ENCODE data around the gene CACNA1G. TPM values are rescaled to one million over a fixed set of nuclear protein-coding genes. Genes with fewer than 3 reads are reported as not detected.

CACNA1G gene
- total RNA-seq, 1 experiment from 2014 or later: 13.0 TPM

GRCh38 chr17:50635982-50636803, 75.7 kb downstream of the CACNA1G start:
- no peak for DNase-seq (ENCODE audit: low spot score)
- in situ Hi-C loops (cut with HindIII; ENCODE audit: low sequenced_read_pairs): loop anchor here (5.0 kb wide), 1 partner anchor 74 kb away; the partner anchor contains the start of gene CACNA1G

DNA sequence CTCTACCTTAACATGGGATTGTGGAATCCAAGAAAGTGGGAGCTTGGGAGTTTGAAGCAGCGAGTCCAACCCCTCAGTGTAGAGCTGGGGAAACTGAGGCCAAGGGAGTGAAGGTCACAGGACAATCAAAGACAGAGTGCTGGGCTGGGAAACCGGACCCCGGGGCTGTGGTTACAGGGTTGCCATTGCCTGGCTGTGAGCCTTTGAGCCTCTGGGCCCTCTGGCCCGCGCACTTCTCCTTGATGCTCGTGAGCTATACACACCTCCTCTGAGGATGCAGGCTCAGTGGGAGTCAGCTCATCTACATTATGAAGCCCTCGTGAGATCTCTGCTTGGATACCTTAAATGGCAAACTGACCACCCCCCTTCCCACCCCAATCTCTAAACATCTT, 76.3 kb downstream of the CACNA1G start:
- in situ Hi-C loops (cut with HindIII; ENCODE audit: low sequenced_read_pairs): loop anchor here (5.0 kb wide), 1 partner anchor 74 kb away; the partner anchor contains the start of gene CACNA1G
- no peak for DNase-seq (ENCODE audit: low spot score)

GRCh38 chr17:50637829-50638605, 77.5 kb downstream of the CACNA1G start:
- no peak for DNase-seq (ENCODE audit: low spot score)
- in situ Hi-C loops (cut with HindIII; ENCODE audit: low sequenced_read_pairs): loop anchor here (5.0 kb wide), 1 partner anchor 76 kb away; the partner anchor contains the start of gene CACNA1G

DNA sequence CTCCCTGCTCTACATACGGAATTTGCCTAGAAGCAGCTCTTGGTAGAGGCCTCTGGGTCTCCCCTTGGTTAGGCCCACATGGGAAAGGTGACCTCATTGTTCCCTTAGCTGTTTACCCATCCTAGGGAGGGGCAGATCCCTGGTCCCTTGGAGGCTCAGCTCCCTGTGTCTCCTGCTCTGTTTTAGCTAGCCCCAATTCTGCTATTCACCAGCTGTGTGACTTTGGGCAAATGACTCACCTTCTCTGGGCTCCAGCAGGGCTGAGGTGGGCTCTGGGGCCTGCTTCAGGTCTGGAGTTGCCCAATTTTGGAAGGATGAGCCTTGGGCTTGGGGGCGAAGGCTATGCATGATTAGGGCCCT, 78.1 kb downstream of the CACNA1G start:
- DNase-seq (ENCODE audit: low spot score): no peak

DNA sequence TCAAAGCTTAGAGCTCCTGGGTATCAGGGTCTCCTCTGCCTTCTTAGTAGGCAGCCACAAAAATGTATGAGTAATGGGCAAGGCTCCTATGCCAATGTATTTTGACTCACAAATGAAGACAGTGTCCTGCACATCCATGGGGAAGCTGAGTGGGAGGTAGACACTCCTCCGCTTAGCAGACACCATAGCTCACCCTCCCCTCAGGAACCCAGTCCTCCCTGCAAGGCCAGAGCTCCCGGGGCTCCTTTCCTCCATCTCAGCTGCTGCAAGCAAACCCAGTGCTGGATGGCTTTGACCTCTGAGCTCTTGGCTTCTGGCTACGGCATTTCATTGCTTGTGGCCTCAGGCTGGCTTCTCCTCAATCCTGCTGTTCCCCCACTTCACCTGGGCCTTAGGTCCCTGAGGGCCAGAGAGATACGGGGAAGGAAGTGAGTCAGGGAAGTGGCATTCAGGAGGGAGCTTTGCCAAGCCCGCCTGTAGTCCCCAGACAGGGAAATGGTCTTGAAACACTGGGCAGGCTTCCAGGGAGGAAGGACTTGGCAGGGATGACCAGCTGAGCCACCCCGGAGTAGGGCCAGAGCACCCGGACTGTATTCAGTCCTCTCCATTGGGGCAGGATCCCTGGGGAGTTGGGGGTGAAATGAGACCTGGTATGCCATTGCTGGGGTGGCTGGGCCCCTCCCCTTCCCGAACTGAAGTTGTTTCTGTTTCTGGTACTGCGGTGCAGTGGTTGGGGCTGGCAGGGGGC, 78.6 kb downstream of the CACNA1G start:
- in situ Hi-C loops (cut with HindIII; ENCODE audit: low sequenced_read_pairs): loop anchor here (5.0 kb wide), 1 partner anchor 77 kb away; the partner anchor contains the start of gene CACNA1G
- peak; percentile 33 for DNase-seq (ENCODE audit: low spot score)

More for the DNA sequence above, 78.1 kb downstream of the CACNA1G start:
- in situ Hi-C loops (cut with HindIII; ENCODE audit: low sequenced_read_pairs): loop anchor here (5.0 kb wide), 1 partner anchor 76 kb away; the partner anchor contains the start of gene CACNA1G

DNA sequence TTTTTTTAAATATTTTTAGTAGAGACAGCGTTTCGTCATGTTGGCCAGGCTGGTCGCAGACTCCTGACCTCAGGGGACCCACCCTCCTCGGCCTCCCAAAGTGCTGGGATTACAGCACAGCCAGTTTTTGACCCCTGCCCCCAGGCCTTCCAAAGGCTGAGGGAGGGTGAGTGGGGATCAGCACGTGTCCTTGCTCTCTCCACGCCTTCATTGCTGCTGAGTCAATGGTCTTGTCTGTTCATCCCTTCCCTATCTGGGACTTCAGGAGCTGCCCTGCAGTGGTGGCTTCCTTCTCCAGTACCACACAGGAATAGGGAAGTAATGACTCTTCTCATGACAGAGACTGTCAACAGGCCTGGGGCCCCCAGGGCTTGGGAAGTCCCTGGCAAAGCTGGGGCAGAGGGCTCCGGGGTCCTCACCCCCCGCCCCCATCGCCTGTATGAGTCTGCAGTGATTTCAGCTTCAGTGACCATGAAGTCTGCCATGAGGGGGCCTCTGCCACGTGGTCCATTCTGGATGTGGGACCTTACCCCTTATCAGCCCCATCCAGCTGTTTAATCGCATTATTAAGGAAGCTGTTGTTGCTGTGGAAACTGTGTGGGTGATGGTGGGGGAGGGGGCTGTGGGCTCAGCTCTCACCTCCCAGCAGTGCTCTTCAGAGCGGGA, 80.3 kb downstream of the CACNA1G start:
- no peak for DNase-seq (ENCODE audit: low spot score)
- in situ Hi-C loops (cut with HindIII; ENCODE audit: low sequenced_read_pairs): no loop called here

- in situ Hi-C loops (cut with HindIII; ENCODE audit: low sequenced_read_pairs): no loop called here
- no peak for DNase-seq (ENCODE audit: low spot score)
These were observed 80.8 kb downstream of the CACNA1G start for GRCh38 chr17:50641357-50641756.

GRCh38 chr17:50642071-50642721, 81.7 kb downstream of the CACNA1G start:
- in situ Hi-C loops (cut with HindIII; ENCODE audit: low sequenced_read_pairs): no loop called here

DNA sequence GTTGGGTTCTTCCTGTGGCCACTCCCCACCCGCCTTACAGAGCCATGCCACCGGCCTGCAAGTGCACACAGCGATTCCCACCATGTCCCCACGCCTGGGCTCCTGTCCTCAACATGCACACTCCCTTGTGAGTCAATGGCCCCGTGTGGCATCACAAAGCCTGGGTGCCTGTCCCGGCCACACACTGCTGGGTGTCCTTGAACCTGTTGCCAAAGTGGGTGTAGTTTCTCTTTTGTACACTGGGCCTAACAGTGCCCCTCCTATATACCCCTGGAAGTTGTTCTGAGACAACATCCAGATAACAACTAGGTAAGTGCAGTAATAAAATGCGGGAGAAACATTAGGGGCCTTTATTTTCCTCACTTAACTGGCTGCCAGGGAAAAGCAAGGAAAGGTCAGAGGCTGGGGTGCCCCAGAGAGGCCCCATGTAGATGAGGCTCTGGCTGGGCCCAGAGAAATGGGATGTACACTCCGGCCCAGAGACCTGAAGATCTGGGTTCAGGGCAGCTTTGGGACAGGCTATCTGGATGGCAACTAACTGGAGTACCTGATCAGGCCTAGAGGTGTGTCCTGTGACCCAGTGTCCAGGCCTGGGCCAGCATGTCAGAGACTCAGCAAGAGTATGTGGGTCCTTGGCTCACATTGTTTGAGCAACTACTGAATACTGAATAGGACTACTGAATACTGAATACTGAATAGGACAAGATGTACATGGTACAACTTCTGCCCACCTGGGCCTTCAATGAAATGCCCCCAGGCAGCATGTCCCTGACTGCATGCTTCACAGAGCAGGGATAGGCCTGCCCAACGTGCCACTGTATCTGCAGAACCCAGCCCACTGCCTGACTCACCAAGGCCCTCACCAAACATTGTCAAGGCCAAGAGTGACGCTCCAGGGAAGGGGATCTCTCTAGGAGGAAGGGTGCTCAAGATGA, 82.5 kb downstream of the CACNA1G start:
- no peak for DNase-seq (ENCODE audit: low spot score)
- in situ Hi-C loops (cut with HindIII; ENCODE audit: low sequenced_read_pairs): no loop called here

More at GRCh38 chr17:50642071-50642721, 81.7 kb downstream of the CACNA1G start:
- DNase-seq (ENCODE audit: low spot score): no peak

GRCh38 chr17:50645748-50646682, 85.5 kb downstream of the CACNA1G start:
- no peak for DNase-seq (ENCODE audit: low spot score)
- in situ Hi-C loops (cut with HindIII; ENCODE audit: low sequenced_read_pairs): no loop called here

DNA sequence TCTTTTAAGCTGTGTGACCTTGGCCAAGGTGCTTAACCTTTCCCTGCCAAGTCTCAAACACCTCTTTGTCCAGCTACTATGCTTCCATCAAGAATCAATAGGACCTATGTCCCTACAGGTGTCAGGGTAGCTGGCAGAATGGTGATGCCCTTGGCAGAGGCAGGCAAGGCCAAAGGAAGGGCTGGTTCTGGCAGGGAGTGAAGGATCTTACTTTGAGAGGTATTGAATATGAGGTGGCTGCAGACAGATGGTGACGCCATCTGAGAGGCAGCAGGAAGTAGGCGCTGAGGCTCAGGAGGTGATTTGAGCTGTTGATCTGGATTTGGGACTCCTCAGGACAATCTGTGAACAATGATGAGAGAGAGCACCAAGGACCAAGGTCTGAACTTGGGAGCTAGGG, 86.7 kb downstream of the CACNA1G start:
- in situ Hi-C loops (cut with HindIII; ENCODE audit: low sequenced_read_pairs): no loop called here
- peak; percentile 76 for DNase-seq (ENCODE audit: low spot score)

DNA sequence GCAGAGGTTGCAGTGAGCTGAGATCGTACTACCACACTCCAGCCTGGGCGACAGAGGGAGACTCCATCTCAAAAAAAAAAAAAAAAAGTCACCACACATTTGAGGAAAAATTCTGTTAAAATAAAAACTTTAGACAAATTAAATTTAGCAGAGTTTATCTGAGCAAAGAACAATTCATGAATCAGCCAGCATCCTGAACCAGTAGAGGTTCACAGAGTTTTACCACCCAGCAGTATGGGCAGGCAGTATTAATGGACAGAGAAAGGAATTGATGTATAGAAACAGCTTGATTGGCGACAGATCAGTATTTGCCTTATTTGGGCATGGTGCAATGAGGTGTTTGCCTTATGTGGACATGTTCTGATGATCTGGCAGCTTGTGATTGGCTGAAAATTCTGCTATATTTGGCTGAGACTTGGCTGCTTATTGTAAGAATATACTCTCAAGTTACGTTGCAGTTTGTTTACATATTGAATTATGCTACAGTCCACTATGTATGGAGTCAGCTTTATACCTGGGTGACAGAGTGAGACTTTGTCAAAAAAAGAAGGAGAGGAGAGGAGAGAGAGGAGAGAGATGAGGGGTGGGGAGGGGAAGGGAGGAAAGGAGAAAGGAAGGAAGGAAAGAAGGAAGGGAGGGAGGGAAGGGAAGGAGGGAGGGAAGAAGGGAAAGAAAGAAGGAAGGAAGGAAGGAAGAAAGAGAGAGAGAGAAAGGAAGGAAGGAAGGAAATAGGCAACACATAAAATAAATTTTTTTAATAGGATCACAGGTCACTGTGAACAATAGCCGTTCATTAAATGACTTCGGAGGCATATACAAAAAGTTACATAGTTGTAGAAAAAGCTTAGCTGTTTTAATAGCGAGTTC, 88.8 kb downstream of the CACNA1G start:
- in situ Hi-C loops (cut with HindIII; ENCODE audit: low sequenced_read_pairs): no loop called here
- no peak for DNase-seq (ENCODE audit: low spot score)

- in situ Hi-C loops (cut with HindIII; ENCODE audit: low sequenced_read_pairs): no loop called here
- DNase-seq (ENCODE audit: low spot score): no peak
These were observed 91.1 kb downstream of the CACNA1G start for GRCh38 chr17:50651661-50652060.

DNA sequence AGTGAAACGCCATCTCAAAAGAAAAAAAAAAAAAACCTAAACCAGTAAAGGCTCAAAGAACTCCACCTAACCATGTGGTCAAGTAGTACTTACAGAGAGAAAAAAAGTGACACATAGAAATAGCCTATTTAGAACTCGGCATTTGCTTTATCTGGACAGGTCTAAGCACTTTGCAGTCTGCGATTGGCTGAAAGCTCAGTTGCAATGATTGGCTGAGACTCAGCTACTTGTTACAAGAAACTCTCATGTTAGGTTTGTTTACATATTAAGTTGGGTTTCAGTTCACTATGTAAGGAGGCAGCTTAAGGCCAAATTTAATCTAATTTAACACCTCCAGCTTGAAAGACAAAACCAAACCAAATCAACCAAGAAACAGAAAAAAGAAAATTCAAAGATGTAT, 93.2 kb downstream of the CACNA1G start:
- in situ Hi-C loops (cut with HindIII; ENCODE audit: low sequenced_read_pairs): no loop called here
- DNase-seq (ENCODE audit: low spot score): no peak

- no peak for DNase-seq (ENCODE audit: low spot score)
- in situ Hi-C loops (cut with HindIII; ENCODE audit: low sequenced_read_pairs): no loop called here
These were observed 96.0 kb downstream of the CACNA1G start for GRCh38 chr17:50656509-50656908.
